LNCaP clone FGC (cell line): ENCODE data around the gene SSX2IP.

Experiments used
- DNase-seq: peaks from one replicate; pipeline ENCODE4 v3.0.0-alpha.2; 2011; ENCODE audit warnings: low read depth
- H3K4me3 ChIP-seq: 2 replicates; pipeline ENCODE4 v1.5.1; 2011; ENCODE audit warnings: mild to moderate bottlenecking, low read depth, low read length, control low read depth
- CTCF ChIP-seq: IDR thresholded peaks from 2 replicates; pipeline ENCODE4 v1.5.1; 2012; ENCODE audit warnings: mild to moderate bottlenecking; ENCODE audit not compliant: control insufficient read depth, insufficient read depth; ENCODE audit errors: extremely low read depth

The SSX2IP gene

GRCh38 chr1:84677415-84678099 is 12.7 kb downstream of the SSX2IP start:
- DNase-seq = no peak
- TF ChIP-seq CTCF = no peak
- H3K4me3 ChIP-seq = no peak overlapping the region

GRCh38 chr1:84675631-84676030 is 14.6 kb downstream of the SSX2IP start:
- no peak for DNase-seq
- TF ChIP-seq CTCF = no peak
- H3K4me3 ChIP-seq = no peak overlapping the region

- no peak for DNase-seq
- TF ChIP-seq CTCF = no peak
- no peak overlapping the region for H3K4me3 ChIP-seq
These were observed 15.2 kb downstream of the SSX2IP start for GRCh38 chr1:84675106-84675505.

- DNase-seq = no peak
- H3K4me3 ChIP-seq = no peak overlapping the region
- no peak for TF ChIP-seq CTCF
These were observed 15.6 kb downstream of the SSX2IP start for GRCh38 chr1:84674705-84675104.

- TF ChIP-seq CTCF = no peak
- DNase-seq = no peak
- H3K4me3 ChIP-seq = no peak overlapping the region
These were observed 16.2 kb downstream of the SSX2IP start for GRCh38 chr1:84674021-84674420.

GRCh38 chr1:84672080-84672854 is 18.0 kb downstream of the SSX2IP start:
- no peak for DNase-seq
- no peak overlapping the region for H3K4me3 ChIP-seq
- TF ChIP-seq CTCF = no peak
